GM21528 (cell line): ENCODE data around the gene AFAP1.

ENCODE experiments used
- ATAC-seq: cut with Tn5 transposase; IDR thresholded peaks from one replicate; pipeline ENCODE4 v1.9.1; 2021; ENCODE audit warnings: mild to moderate bottlenecking, moderate library complexity; ENCODE audit not compliant: unreplicated experiment, low FRiP score

Gene AFAP1

DNA sequence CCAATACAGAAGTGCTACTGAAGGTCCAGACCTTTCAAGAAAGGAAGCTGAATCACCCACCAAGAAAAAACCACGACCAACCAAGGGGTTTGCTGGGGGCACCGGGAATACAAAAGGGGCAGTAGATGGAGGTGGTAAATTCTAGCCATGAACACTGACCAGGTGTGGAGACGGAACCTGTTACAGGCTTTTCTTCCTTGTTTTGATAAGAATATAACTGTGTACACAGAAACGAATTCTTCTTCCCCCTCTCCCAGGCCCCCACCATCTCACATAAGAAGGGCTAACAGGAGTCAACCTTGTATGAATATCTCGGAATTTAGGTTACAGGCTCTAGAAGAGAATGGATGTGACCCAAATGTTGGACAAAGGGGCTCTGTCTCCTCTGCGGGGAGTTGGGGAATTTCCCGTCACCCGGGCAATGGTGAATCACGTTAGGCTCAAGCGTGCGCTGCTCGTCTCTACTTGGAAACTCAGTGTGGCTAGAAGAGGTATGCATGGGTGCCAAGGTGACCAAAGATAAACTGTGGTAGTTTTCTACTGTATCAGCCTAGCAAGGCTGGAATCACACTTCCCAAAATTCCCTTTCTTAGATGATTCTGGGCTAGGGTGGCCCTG is 87.0 kb downstream of the AFAP1 start:
- no peak for ATAC-seq

- no peak for ATAC-seq
These were observed 89.2 kb downstream of the AFAP1 start for GRCh38 chr4:7850489-7850888.

- ATAC-seq = no peak
These were observed 92.5 kb downstream of the AFAP1 start for GRCh38 chr4:7847206-7847605.

DNA sequence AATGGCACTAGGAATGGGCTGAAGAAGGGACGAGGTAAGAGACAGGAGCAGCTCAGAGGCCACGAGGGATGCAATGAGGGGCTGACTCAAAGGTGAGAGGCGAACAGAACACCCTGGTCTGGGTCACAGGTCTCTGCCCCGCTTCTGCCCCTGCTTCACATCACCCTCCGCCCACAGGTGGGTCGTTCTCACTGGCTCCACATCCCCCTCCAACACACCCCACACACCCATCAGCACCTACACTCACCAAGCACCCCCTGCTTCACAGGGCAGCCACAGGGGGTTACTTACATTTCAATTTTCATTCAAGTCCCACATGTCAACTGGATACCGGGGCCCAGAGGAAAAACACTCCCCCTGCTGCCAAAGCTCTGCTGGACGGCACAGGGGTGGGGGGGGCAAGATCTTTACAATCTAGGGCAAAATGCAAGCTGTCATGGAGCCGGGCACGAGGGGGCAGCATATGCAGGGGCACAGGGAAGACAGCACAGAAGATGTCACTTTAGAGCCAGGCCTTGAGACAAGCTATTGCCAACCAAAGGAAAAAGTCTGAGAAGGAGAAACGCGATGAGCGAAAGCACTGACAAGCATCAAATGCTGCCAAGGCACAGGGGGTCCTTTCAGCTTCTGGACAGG is 94.0 kb downstream of the AFAP1 start:
- no peak for ATAC-seq

- no peak for ATAC-seq
These were observed 95.1 kb downstream of the AFAP1 start for GRCh38 chr4:7844594-7844991.

DNA sequence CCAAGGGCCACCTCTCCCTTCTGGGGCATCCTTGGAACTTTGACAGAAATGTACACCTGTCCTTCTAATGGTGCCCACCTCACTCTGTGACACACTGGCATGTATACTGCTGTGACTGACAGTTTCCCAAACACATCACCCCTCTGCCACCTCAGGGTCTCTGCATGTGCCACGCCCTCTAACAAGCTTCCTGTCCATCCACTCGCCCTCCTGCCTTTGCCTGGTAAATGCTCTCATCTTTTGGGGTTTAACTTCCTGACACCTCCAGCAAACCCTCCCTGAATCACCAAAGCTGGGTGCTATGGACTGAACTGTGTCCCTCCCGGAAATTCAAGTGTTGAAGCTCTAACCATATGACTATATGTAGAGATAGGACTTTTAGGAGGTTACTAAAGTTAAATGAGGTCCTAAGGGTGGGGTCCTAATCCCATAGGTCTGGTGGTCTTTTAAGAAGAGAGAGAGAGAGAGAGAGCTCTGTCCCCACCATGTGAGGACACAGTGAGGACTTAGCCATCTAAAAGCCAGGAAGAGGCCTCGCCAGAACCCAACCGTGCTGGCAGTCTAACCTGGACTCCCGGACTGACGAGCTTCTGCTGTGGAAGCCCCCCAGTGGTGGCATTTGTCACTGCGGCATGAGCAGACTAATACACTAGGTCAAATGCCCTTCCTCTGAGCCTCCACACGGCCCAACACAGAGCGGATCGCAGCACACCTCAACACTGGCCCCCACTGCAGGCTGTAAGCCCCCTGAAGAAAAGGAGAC is 95.6 kb downstream of the AFAP1 start:
- ATAC-seq = no peak

GRCh38 chr4:7842384-7843279 is 97.0 kb downstream of the AFAP1 start:
- no peak for ATAC-seq

DNA sequence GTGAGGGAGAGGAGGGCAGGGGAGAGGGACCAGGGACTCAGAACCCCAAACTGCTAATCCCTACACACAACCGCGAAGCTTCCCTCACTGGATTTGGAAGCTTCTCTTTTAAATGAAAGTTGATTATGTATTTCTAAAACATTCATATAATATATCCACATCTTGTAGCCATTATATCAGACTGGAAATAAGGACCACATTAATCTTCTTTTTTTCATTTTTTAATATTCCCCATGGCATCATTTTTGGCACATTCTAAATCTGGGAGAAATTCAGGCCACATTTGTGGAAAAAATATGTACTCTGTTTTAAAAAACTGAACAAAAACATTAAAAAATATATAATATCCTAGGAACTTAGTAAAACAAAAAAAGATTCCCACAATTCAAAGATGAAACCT is 97.8 kb downstream of the AFAP1 start:
- ATAC-seq = no peak

DNA sequence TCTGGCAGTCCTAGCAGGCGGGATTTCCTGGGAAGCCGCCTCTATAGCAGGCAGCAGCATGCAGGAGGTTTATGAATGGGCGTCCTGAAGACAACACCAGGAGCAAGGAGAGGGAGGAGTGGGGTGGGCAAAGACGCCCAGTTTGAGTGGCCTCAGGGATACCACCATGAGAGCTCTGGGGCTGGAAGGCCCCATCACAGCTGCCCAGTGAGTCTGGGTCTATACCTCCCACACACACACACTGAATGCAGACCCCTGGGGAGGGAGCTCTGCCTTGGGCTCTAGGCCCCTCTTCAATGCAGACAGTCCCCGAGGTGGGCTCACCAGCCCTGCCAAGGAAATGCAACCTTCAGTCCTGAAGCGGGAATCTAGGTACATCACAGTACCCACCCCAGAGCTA is 98.6 kb downstream of the AFAP1 start:
- no peak for ATAC-seq

DNA sequence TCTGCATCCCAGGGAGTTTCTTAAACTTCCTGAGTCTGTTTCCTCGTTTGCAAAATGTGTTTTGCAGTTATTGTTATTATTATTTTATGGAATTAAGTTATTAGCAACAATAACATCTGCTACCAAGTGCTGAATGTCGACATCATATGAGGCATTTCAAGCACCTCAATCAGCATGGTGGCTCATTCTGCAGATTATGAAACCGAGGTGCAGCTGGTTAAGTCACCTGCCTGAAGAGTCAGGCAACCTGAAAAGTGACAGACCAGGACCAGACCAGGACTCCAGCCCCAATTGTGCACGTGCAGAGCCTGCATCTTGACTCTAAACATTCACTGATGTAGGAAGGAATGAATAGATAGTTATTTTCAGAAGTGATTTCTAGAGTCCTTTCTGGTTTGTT is 99.8 kb downstream of the AFAP1 start:
- no peak for ATAC-seq

- ATAC-seq = no peak
These were observed 101.4 kb downstream of the AFAP1 start for GRCh38 chr4:7838136-7838782.

GRCh38 chr4:7837597-7838135 is 102.0 kb downstream of the AFAP1 start:
- no peak for ATAC-seq

- ATAC-seq = no peak
These were observed 107.6 kb downstream of the AFAP1 start for GRCh38 chr4:7831858-7832730.

DNA sequence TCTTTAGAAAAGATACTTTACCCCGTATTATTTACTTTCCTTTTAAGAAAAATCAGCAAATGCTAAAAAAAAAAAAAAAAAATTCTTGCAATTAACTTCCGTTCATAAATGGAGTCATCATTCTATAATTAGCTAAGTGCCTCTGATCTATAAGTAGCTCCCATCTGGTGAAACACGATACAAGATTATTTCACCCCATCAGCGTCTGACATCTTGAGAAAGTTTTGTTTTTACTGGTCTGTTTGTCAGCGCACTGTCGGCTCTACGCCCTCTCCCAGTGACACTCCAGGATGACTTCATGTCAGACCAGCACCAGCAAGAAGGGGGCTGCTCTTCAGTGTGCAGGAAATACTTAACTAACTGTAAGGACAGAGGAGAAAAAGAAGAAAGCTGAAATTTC is 108.3 kb downstream of the AFAP1 start:
- no peak for ATAC-seq

DNA sequence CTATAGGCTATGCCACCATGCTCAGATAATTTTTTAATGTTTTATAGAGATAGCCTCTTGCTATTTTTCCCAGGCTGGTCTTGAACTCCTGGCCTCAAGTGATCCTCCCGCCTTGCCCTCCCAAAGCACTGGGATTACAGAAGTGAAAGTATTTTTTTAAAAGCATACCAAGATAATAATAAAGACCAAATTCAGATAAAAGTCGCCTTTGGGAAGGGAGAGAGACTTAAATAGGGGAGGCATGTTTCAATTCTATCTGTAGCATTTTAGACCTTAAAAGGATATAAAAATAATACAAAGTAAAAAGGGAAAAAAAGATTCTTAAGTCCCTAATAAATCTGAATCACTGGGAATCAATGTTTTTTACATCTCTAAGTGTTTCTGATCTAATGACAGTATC is 108.9 kb downstream of the AFAP1 start:
- ATAC-seq = no peak

DNA sequence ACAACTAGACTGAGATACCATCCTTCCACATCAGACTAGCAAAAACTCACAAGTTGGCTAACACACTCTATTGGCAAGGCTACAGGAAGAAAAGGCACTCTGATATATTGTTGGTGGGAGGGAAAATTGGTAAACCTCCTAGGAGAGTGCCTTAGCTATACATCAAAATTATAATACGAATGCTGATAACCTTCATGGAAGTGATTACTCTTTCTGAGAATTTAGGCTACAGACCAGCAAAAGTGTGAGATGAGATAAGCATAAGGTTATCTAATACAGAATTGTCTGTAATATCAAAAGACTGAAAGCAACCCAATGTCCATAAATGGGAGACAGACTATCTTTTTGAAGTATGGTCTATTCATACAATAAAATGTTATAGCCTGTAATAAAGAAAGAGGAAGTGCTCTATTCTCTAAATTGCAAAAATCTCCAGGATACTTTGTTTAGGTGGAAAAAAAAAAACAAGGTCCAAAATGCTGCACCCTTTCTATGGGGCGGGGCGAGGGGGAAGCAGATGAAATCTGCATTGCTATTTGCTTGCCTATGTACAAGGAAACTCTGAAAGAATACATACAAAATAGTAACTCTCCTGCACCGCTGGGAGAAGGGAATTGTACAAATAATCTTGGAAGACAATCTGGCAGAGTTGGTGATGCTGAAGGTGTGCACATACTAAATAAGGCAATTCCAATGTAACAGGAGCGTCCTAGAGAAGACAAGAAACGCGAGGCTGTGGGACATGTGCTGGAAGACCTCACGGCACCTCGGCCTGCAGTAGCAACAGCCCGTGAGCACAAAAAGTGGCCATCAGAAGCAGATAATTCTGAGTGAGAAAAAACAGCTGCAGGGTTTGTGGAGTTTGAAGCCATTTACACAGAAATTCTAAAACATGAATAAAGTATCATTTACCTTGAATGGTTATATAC is 109.7 kb downstream of the AFAP1 start:
- no peak for ATAC-seq

GRCh38 chr4:7828793-7829301 is 110.8 kb downstream of the AFAP1 start:
- no peak for ATAC-seq
